HG03108 (cell line): Measurements from ENCODE around the gene PCMTD2.

Experiments
- ATAC-seq: cut with Tn5 transposase; IDR thresholded peaks from one replicate; pipeline ENCODE4 v1.9.1; 2021; ENCODE audit warnings: moderate library complexity; ENCODE audit not compliant: unreplicated experiment

The PCMTD2 gene

DNA sequence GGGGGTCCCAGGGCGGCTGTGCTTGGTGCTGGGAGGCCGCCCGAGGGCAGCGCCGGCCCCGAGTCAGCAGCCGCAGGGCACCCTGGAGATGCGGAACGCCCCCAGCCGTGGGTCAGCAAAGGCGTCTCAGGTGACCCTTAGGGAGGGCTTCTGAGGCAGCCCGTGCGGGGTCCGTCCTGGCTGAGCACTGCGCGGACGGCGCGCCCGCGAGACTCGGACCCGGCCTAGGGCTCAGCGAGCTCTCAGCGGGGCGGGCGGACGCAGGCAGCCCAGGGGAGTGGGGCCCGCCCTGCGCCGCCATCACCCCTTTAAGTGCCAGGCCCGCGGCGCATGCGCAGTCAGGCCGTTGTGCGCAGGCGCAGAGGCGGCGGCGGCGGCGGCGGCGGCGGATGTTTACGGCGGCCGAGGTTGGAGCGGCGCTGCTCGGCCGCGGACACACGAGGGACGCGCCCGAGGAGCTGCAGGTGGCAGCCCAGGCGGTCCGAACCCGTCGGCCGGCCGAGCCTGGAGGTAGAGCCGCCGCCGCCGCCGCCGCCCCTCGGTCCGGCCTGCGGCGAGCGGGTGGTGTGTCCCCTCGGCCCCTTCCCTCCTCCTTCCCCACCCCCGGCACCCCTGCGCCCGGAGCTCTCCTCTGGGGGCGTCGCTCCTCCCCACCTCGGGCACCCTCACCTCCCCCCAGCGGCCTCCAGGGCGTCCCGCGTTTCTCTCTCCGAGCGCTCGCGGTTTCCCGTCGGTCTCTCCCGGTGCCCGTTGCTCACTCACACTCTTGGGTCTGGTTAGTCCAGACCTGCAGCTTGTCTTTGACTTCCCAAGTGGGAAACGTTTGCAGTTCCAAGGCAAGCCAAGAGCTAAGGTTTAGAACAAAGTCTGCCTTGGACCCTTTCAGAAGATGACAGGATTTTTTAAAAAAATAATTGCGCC, at the start of gene PCMTD2:
Gene PCMTD2 (plus strand): TSS at position 388 of the 921 bp plus-strand sequence. CDS start 4,218 bp downstream, outside the sequence.
- peak; percentile 66 for ATAC-seq

DNA sequence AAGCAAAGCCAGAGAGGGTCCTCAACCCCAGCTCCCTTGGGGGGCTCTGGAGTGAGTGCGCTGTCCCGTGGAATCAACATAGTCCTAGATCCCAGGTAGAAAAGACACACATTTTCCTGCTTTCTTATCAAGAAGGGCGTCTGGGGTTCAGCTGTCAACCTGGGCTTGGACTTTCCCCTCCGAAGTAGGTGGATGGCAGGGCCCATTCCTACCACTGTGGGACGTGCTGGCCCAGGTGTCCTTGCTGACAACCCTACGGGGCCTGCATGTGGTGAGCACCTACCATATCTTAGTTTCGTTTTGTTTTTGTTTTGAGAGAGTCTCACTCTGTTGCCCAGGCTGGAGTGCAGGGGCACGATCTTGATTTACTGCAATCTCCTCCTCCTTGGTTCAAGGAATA, 48.9 kb upstream of the PCMTD2 start:
- ATAC-seq: no peak

DNA sequence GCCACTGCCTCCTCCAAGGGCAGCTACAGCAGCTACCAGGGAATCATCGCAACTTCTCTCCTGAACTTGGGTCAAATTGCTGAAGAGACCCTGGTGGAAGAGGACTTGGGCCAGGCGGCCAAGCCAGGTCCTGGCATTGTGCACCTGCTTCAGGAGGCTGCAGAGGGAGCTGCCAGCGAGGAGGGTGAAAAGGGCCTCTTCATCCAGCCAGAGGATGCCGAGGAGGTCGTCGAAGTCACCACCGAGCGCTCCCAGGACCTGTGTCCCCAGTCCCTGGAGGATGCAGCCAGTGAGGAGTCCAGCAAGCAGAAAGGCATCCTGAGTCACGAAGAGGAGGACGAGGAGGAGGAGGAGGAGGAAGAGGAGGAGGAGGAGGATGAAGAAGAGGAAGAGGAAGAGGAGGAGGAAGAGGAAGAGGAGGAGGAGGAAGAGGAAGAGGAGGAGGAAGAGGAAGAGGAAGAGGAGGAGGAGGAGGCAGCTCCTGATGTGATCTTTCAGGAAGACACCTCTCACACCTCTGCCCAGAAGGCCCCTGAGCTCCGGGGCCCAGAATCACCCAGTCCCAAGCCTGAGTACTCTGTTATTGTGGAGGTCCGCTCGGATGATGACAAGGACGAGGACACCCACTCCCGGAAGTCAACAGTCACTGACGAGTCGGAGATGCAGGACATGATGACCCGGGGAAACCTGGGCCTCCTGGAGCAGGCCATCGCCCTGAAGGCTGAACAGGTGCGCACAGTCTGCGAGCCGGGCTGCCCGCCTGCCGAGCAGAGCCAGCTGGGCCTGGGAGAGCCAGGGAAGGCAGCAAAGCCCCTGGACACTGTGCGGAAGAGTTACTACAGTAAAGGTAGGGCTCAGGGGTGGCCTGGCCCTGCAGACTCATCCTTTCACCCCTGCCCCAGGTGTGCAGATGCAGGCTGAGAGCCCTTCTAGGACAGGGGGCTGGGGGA, 47.6 kb upstream of the PCMTD2 start:
- ATAC-seq: no peak

DNA sequence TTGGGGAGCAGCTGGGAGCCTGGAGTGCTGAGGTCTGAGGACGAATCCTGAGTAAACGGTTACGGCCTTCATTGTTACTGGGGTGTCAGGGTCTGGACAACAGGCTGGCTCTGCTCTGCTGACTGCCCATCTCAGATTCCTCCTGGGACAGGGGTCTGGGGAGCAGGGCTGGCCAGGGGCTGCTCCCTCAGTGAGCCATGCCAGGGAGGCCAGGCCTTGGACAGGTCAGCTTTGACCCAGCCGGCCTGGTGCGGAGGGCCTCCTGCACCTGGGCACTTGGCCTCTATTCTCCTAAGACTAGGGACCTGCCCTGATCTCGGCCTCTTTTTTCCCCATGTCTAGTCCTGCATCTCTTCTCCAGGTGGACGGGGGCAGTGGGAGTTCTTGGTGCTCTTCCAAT, 46.4 kb upstream of the PCMTD2 start:
- no peak for ATAC-seq

DNA sequence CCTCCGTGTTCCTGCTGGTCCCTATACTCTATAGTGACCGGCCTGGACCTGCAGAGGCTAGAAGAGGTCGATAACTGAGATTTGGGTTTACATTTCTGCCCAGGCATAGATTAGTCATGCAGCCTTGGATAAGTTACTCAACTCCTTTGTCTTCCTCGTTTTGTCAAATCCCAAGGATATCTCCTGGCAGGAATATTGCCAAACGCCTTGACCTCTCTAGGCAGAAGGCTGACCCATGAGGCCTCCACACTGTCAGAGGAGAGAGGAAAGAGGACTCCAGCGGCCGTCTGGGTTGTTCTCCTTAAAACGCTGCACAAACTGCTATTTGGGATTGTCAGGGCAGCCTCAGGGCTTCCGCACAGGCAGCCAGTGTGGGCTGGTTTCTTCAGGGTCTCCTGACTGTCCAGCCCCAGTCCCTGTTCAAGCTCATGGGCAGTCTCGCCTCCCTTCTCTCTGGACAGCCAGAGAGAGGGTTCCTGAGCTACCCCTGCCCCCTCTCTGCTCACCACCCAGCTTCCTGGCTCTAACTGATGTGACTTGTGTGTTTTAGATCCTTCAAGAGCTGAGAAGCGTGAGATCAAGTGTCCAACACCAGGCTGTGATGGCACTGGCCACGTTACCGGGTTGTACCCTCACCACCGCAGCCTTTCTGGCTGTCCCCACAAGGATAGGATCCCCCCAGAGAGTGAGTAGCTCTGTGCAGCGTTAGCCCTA, 44.7 kb upstream of the PCMTD2 start:
- no peak for ATAC-seq

DNA sequence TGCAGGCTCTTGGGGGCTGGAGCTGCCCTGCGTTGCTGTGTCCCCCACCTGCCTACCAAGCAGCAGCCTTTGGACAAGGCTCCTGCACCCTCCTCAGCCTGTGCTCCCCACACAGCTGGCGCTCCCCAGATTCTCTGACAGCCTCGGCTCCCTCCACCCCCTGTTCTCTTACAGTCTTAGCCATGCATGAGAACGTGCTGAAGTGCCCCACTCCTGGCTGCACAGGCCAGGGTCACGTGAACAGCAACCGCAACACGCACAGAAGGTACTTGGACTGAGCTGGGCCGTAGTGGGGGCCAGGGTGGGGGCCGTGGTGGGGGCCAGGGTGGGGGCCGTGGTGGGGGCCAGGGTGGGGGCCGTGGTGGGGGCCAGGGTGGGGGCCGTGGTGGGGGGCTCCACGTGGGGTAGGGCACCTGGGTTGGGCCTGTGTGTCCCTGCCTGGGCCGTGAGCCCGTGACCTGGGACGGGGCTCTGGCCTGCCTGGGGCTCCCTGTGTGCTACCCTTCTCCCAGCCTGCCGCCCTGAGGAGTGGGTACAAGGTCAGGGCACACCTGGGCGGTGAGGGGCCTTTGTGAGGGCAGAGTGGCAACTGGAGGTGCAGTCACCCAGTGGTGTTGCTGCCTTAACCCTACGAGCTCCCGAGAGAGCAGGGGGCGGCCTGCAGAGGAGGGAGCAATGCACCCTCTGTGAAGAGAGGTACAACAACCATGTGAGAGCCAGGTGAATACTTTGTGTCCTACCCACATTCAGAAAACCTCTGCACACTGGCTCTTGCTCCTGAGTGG, 43.5 kb upstream of the PCMTD2 start:
- ATAC-seq: no peak

DNA sequence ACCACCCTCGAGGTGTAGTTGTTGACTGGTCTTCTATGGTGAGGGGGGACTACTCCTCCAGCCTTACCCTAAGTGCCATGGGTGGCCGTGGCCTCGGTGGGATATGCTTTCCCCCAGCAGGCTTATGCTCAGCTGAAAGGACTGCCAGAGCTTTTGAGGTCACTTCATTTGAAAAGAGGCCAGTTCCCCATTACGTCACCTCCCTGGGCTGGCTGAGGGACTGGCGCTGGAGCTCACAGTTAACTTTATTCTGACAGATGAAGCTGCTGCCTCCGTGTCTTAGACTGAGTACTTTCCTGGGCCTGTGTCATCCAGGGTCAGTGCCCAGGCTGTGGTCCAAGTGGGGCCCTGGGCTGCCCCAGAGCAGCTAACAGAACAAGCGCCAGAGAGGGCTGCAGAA, 42.8 kb upstream of the PCMTD2 start:
- no peak for ATAC-seq

DNA sequence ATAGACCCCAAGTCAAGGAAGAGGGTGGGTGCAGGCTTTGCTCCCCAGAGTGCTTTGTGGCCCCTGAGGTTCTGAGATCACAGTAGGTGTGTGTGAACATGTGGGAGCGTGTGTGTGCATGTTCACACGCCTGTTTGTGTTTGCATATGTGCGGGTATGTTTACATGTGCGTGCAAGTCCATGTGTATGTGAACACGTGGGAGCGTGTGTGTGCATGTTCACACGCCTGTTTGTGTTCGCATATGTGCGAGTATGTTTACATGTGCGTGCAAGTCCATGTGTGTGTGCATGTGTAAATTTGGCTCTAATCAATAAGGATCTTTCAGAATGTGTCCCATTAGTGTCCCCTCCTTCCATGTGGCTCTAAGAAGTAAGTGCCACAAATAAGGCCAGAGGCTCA, 41.4 kb upstream of the PCMTD2 start:
- ATAC-seq: no peak

DNA sequence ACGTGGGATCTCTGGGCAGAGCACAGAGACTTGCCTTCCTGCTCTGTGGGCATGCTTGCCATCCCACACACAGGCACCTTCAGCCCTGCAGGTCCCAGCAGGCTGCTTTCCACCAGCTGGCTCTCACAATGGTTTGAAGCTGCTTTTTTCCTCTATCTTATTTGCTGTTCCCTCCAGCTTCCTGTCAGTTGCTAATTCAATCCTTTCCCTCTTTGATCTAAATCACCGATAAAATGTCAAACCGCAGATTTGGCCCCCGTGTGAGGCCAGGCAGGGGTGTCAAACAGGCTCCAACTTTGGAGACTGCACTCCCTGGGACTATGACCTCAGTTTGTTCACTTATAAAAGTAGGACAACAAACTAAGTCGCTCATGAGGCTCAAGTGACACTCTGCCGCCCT, 40.6 kb upstream of the PCMTD2 start:
- ATAC-seq: no peak

DNA sequence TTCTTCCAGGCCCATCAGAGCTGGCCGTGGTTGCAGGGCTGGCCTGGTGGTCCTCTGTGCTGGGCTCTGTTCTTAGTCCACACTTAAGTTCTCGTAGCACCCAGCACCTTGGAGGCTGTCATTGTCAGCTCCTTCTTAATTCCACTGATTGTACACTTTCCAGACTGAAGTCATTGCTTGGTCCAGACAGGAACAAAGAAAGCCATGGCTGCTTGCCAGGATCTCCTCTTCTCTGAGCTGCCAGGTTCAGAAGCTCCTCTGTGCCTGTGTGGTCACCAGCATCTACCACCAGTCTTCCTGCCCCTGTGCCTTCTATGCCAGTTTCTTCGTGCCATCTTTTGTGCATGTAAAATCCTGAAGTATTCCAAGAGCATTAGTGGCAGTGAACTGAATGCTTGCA, 39.5 kb upstream of the PCMTD2 start:
- no peak for ATAC-seq

DNA sequence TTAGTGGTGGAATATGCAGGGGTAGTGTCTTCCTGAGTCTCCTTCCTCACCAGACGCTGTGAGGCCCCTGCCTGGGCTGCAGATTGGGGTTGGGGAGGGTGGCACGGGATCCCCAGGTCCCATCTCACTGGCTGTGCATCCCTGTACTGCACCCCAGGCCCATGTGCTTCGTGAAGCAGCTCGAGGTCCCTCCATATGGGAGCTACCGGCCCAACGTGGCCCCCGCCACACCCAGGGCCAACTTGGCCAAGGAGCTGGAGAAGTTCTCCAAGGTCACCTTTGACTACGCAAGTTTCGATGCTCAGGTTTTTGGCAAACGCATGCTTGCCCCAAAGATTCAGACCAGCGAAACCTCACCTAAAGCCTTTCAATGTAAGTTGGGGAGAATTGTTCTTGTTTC, 38.6 kb upstream of the PCMTD2 start:
- no peak for ATAC-seq

DNA sequence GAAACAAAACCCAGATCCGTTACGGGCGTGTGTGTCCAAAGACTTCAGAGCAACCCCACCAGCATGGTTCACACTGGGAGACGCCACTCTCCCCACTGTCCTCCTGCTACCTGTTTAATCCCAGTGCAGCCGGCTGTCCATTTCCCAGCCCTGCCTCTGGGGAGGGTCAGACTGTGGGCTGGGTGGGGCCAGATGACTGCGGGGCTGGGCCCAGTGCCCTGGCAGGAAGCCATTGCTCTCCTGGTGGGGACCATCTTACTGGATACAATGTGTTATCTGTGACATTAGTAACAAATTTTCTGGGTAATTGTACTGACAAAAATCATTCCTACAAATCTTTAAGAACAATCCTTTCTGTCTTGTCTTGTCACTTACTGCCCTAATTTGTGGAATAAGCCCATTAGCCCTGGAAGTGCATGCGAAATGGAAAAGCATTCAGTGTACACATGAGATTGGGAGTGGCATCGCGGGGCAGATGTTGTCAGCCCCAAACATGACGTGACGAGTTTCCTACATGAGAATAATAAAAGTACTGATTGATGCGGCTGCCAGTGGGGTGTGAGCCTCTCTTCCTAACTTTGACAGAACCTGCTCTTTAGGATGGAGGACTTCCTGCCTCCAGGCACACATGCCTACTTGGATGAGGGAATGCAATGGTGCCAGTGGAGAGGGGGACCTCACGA, 37.9 kb upstream of the PCMTD2 start:
- ATAC-seq: no peak

DNA sequence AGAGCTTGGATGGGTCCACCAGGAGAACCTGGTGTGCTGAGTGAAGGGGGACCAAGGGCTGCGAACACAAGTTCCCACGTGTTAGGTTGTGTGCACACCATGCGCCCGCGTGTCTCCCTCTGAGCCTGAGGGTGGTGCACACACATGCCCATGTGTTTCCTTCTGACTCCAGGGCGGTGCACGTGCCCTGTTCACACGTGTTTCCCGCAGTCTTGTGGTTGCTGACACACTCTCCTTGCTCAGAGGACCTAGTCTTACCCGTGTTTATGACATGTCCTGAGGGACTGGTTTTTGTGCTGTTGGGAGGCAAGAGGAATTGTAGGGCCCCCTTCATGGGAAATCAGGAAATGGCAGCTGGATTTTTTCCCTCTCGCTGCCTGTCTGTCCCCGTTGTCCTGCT, 36.3 kb upstream of the PCMTD2 start:
- no peak for ATAC-seq

DNA sequence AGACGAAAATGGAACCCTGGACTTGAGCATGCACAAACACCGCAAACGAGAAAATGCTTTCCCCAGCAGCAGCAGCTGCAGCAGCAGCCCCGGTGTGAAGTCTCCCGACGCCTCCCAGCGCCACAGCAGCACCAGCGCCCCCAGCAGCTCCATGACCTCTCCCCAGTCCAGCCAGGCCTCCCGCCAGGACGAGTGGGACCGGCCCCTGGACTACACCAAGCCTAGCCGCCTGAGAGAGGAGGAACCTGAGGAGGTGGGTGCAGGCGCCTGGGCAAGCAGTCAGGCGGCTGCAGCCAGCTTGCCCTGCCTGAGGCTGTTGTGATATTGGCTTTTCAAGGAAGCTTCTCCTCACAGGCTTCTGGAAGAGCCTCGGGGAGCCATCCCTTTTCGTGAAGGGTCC, 35.8 kb upstream of the PCMTD2 start:
- no peak for ATAC-seq

DNA sequence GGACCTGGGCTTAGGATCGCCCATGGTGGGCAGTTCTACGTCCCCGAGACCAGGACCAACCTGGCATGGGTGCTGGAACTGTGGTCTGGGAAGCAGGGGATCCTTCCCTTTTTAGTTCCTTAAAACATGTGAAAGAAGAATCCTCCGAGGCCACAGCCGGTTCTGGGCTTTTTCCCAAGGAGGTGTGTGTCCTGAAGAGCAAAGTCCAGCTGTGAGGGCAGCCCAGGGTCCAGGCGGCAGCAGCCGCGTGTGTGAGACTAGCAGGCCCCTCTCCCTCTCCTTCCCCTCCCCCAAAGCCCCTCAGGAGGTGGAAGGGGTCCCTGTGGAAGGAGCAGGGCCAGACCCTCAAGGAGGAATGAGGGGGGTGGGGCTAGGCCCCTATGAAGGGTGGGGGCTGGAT, 35.1 kb upstream of the PCMTD2 start:
- ATAC-seq: no peak

DNA sequence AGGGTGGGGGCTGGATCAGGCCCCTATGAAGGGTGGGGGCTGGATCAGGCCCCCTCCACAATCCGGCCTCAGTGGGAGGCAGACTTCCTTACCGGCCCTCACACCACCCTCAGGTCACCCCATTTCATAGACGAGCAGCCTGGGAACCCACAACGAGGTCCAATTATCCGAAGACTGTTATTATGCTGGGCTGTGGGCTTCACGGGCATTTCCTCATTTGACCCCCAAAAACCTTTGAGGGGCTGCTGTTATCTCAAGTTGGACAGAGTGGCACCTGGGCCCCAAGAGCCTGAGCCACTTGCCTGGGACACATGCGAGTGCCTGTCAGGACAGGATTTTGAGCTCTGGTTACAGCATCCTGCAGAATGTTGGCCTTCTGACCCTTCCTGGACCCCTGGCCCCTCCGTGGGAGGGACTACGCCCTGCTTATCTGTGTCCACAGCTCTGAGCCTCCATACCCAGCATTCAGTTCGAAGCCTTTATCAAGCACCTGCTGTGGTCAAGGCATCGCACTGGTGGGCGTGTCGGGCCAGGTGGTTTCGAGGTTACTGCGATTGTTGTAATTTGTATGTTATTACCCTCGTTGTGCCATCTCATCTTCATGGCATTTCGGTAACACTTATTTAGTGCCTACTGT, 34.5 kb upstream of the PCMTD2 start:
- ATAC-seq: no peak

DNA sequence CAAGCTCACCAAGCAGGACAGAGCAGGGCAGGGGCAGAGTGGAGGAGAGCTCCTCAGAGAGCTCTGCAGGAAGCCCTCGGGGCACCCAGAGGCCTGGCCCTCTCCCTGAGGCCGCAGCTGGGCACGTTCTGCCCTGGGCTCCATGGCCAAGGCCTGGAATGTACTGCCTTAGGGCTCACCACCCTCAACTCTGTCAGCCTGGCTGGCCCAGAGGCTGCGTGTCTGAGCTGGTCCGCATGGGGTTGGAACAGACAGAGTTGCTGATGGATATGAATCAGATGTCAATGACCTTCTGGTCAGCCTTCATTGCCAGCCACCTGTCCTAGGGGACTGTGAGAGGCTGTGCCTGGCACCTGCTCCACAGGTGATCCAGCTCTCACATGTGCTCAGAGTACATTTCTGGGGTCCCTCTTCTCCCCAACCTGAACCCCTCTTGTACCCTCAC, 33.2 kb upstream of the PCMTD2 start:
- ATAC-seq: no peak

DNA sequence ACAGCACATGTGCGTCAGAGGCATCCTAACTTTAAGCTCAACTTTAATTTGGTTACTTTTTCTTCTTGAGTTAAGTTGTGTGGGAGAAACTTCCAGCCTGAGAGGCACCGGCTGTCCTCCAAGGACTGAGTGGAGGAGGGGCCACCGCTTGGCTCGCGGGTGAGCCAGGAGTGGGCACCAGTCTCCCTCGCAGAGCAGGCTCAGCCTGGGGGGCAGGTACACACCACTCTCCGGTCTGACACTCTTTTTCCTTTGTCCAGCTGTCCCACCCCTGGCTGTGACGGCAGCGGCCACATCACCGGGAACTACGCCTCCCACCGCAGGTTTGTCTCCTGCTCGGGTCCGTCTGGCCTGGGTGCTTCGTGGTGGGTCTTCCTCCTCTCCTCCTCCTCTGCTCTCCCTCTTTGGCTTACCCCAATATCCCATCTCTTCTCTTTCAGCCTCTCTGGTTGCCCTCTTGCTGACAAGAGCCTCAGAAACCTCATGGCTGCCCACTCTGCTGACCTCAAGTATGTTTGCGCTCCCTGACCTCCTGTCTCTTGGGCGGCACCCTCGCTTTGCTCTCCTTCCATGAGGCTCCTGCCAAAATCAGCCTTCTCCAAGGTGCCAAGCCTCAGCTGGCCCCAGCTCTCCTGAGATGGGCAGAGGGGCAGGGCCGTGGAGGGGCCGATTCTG, 32.6 kb upstream of the PCMTD2 start:
- ATAC-seq: no peak
